GM12875 (cell line): ENCODE data around the gene SMAD7.
"Not testable (repeated sequence)": the region's sequence is repeated elsewhere in the genome, so short reads cannot be mapped to it uniquely, and the experiment has no call there.

Experiments used
- H3K4me3 ChIP-seq: one replicate; pipeline ENCODE4 v1.5.1; 2011; ENCODE audit warnings: low read depth, low read length, control low read depth
- CTCF ChIP-seq: IDR thresholded peaks from 2 replicates; pipeline ENCODE4 v1.5.1; 2011; ENCODE audit warnings: low read depth, mild to moderate bottlenecking, control low read depth, inconsistent platforms, low read length, moderate library complexity, borderline replicate concordance; ENCODE audit not compliant: insufficient read depth

The SMAD7 gene

GRCh38 chr18:48874233-48874632 lies 76.5 kb downstream of the SMAD7 start:
- no peak for TF ChIP-seq CTCF
- H3K4me3 ChIP-seq = no peak overlapping the region

GRCh38 chr18:48872234-48873145 lies 78.3 kb downstream of the SMAD7 start:
- no peak for TF ChIP-seq CTCF
- H3K4me3 ChIP-seq = no peak overlapping the region

GRCh38 chr18:48871391-48872166 lies 79.2 kb downstream of the SMAD7 start:
- no peak overlapping the region for H3K4me3 ChIP-seq
- TF ChIP-seq CTCF = no peak

- not testable (repeated sequence) for H3K4me3 ChIP-seq
Observed at GRCh38 chr18:48870926-48871325, 79.8 kb downstream of the SMAD7 start.
